ENCODE results near the gene BMPER. TPM values are rescaled to one million over a fixed set of nuclear protein-coding genes. Genes with fewer than 3 reads are reported as not detected.

BMPER gene
- total RNA-seq, 1 donor from 2014 or later, result 10.2 TPM

DNA sequence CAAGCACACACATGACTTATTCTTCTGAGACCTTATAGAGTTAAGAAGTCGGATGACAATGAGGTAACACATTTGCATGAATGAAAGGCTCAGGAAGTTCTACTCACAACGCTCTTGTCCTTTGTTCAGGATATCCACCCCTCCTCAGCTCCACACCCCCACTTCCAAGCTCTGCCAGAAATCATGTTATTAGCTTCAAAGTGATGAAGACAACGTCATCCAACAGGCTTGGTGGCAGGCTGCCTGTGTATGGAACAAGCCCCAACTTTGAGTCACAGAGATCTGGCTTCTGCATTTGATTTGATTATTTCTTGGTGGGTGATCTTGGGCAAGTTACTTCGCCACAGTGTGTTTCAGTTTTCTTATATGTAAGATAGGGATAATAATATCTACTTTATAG, 12.4 kb upstream of the BMPER start:
- DNase-seq (ENCODE audit: extremely low spot score, unreplicated experiment), result no peak
- H3K27me3 Mint-ChIP-seq, result peaks cover 44% of the 10 kb centered on the region

GRCh38 chr7:33893377-33893776, 12.0 kb upstream of the BMPER start:
- H3K9me3 Mint-ChIP-seq, result no peaks in the 10 kb centered on the region
- no peak overlapping the region for H3K27ac Mint-ChIP-seq
- no peaks in the 10 kb centered on the region for H3K36me3 Mint-ChIP-seq
- TF ChIP-seq CTCF (conservative IDR thresholded peaks at IDR 0.05), result no peak
- DNase-seq (ENCODE audit: extremely low spot score, unreplicated experiment), result no peak
- H3K4me1 Mint-ChIP-seq (ENCODE audit: unreplicated experiment), result peaks cover 3% of the 10 kb centered on the region
- H3K27me3 Mint-ChIP-seq, result peaks cover 44% of the 10 kb centered on the region
- H3K4me3 Mint-ChIP-seq, result no peak overlapping the region

More for the DNA sequence above, 12.4 kb upstream of the BMPER start:
- Mint-ChIP-seq H3K4me1 (ENCODE audit: unreplicated experiment) (peaks cover 7% of the 10 kb centered on the region), H3K27ac (no peak overlapping the region), H3K4me3 (no peak overlapping the region), H3K9me3 (no peaks in the 10 kb centered on the region), H3K36me3 (no peaks in the 10 kb centered on the region)
- no peak for TF ChIP-seq CTCF (conservative IDR thresholded peaks at IDR 0.05)

GRCh38 chr7:33895025-33895804, 10.1 kb upstream of the BMPER start:
- H3K27ac Mint-ChIP-seq, result no peak overlapping the region
- no peaks in the 10 kb centered on the region for H3K9me3 Mint-ChIP-seq
- peaks cover 3% of the 10 kb centered on the region for H3K4me1 Mint-ChIP-seq (ENCODE audit: unreplicated experiment)
- peaks cover 45% of the 10 kb centered on the region for H3K27me3 Mint-ChIP-seq
- peak; percentile 88 for DNase-seq (ENCODE audit: extremely low spot score, unreplicated experiment)
- H3K4me3 Mint-ChIP-seq, result no peak overlapping the region
- TF ChIP-seq CTCF (conservative IDR thresholded peaks at IDR 0.05), result peak; percentile 92
- H3K36me3 Mint-ChIP-seq, result no peaks in the 10 kb centered on the region

GRCh38 chr7:33900501-33900900, 4.8 kb upstream of the BMPER start:
- H3K27ac Mint-ChIP-seq, result no peak overlapping the region
- DNase-seq (ENCODE audit: extremely low spot score, unreplicated experiment), result no peak
- H3K4me3 Mint-ChIP-seq, result no peak overlapping the region
- no peak for TF ChIP-seq CTCF (conservative IDR thresholded peaks at IDR 0.05)
- H3K4me1 Mint-ChIP-seq (ENCODE audit: unreplicated experiment), result peaks cover 5% of the 10 kb centered on the region
- no peaks in the 10 kb centered on the region for H3K36me3 Mint-ChIP-seq
- no peaks in the 10 kb centered on the region for H3K9me3 Mint-ChIP-seq
- H3K27me3 Mint-ChIP-seq, result peaks cover 55% of the 10 kb centered on the region

DNA sequence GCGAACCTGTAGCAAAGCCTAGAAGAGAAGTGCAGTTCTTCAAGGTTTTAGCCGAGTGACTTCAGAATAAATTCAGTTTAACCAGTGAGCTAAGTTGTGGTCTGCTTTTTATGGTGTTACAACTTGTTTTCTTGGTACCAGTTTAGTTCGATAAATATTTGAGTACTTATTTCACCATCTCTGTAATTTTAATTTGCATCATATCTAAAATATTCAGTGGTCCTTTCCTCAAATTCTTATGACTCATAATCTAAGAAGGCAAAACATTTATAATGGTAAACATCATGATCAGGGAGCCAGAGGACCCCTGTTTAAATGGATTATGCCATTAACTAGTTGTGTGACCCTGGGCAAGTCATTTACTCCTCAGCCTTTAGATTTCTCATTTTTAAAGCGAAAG, 4.1 kb upstream of the BMPER start:
- Mint-ChIP-seq H3K4me3 (no peak overlapping the region), H3K4me1 (ENCODE audit: unreplicated experiment) (peaks cover 5% of the 10 kb centered on the region), H3K27ac (no peak overlapping the region), H3K9me3 (no peaks in the 10 kb centered on the region), H3K27me3 (peaks cover 59% of the 10 kb centered on the region), H3K36me3 (no peaks in the 10 kb centered on the region)
- no peak for DNase-seq (ENCODE audit: extremely low spot score, unreplicated experiment)
- no peak for TF ChIP-seq CTCF (conservative IDR thresholded peaks at IDR 0.05)
